ENCODE results near the gene CYTH1. TPM values are rescaled to one million over a fixed set of nuclear protein-coding genes. Genes with fewer than 3 reads are reported as not detected.

CYTH1 gene
- total and polyA plus RNA-seq, 2 experiments from 2014 or later: 10.4 to 11.7 TPM

GRCh38 chr17:78683408-78683961 is 98.6 kb downstream of the CYTH1 start:
- H3K79me2 ChIP-seq (ENCODE audit: insufficient read depth): no peaks in the 10 kb centered on the region

GRCh38 chr17:78682363-78682762 is 99.7 kb downstream of the CYTH1 start:
- Histone ChIP-seq H3K9me2 (ENCODE audit: insufficient read depth) (no peaks in the 10 kb centered on the region), H3F3A (ENCODE audit: insufficient read depth) (peaks cover 11% of the 10 kb centered on the region), H3K4me2 (ENCODE audit: unreplicated experiment) (no peak overlapping the region), H3K27me3 (replicated peaks; ENCODE audit: insufficient read depth) (no peaks in the 10 kb centered on the region), H4K20me1 (ENCODE audit: insufficient read depth) (no peaks in the 10 kb centered on the region), H3K4me1 (ENCODE audit: insufficient read depth) (peaks cover 14% of the 10 kb centered on the region), H2AFZ (no peak overlapping the region), H3K9me3 (ENCODE audit: low read depth) (no peaks in the 10 kb centered on the region), H3K36me3 (ENCODE audit: low read depth) (no peaks in the 10 kb centered on the region), H3K27ac (no peak overlapping the region), H3K79me2 (ENCODE audit: insufficient read depth) (no peaks in the 10 kb centered on the region), H3K4me3 (no peak overlapping the region), H3K9ac (no peak overlapping the region)
- no peak for DNase-seq
- 92% methylated on average over 2 of the region's 2 CpGs for WGBS, 2 experiments (ENCODE audit: low coverage in 1 of 2, low lambda C conversion rate in 2 of 2, missing lambda C conversion rate in 2 of 2)
- TF ChIP-seq EZH2phosphoT487 (IDR thresholded peaks at IDR 0.05; ENCODE audit: insufficient read depth, low read depth): no peak
- no peak for TF ChIP-seq EZH2 (IDR thresholded peaks at IDR 0.05; ENCODE audit: insufficient read depth, poor library complexity, severe bottlenecking)
- in situ Hi-C loops (cut with MboI): no loop called here

More at GRCh38 chr17:78683408-78683961, 98.6 kb downstream of the CYTH1 start:
- Histone ChIP-seq H3F3A (ENCODE audit: insufficient read depth) (peaks cover 11% of the 10 kb centered on the region), H3K4me1 (ENCODE audit: insufficient read depth) (peaks cover 14% of the 10 kb centered on the region), H2AFZ (no peak overlapping the region), H3K27me3 (replicated peaks; ENCODE audit: insufficient read depth) (no peaks in the 10 kb centered on the region), H3K4me2 (ENCODE audit: unreplicated experiment) (no peak overlapping the region), H3K36me3 (ENCODE audit: low read depth) (0 out of 2 replicates have a peak, but pooled peaks cover 10% of the 10 kb centered on the region), H3K4me3 (no peak overlapping the region), H3K9me2 (ENCODE audit: insufficient read depth) (no peaks in the 10 kb centered on the region), H4K20me1 (ENCODE audit: insufficient read depth) (no peaks in the 10 kb centered on the region), H3K9me3 (ENCODE audit: low read depth) (no peaks in the 10 kb centered on the region), H3K9ac (no peak overlapping the region), H3K27ac (no peak overlapping the region)
- DNase-seq: no peak
- in situ Hi-C loops (cut with MboI): no loop called here
- 97 to 100% methylated on average over 5 of the region's 5 CpGs for WGBS, 2 experiments (ENCODE audit: low coverage in 1 of 2, low lambda C conversion rate in 2 of 2, missing lambda C conversion rate in 2 of 2)
- no peak for TF ChIP-seq EZH2phosphoT487 (IDR thresholded peaks at IDR 0.05; ENCODE audit: insufficient read depth, low read depth)
- TF ChIP-seq EZH2 (IDR thresholded peaks at IDR 0.05; ENCODE audit: insufficient read depth, poor library complexity, severe bottlenecking): no peak

DNA sequence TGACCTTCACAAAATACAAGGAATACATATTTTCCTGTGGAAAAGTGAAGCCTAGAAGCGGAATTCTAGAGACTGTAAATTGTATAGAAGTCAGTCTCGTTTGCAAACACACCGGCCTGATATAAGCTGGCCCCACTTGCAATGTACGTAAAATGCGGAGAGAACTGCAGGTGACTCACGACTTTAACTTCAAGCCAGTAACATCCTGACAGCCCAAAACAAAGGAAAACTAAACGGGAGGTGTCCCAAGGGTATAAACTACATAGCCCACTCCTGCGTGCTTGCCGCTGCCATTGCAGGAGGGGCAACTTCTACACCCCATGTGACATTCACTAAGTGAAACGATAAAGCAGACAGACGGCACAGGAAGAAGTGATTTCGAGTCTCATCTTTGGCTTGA is 101.6 kb downstream of the CYTH1 start:
- Histone ChIP-seq H3K79me2 (ENCODE audit: insufficient read depth) (no peaks in the 10 kb centered on the region), H3K4me3 (no peak overlapping the region), H3K27ac (no peak overlapping the region; the same call in 1 of the 2 replicates), H3K27me3 (replicated peaks; ENCODE audit: insufficient read depth) (no peaks in the 10 kb centered on the region), H3K9ac (no peak overlapping the region), H2AFZ (no peak overlapping the region), H3K36me3 (ENCODE audit: low read depth) (no peaks in the 10 kb centered on the region), H3K4me1 (ENCODE audit: insufficient read depth) (peaks cover 14% of the 10 kb centered on the region), H4K20me1 (ENCODE audit: insufficient read depth) (no peaks in the 10 kb centered on the region), H3K4me2 (ENCODE audit: unreplicated experiment) (peak overlapping the region; percentile 44), H3K9me3 (ENCODE audit: low read depth) (no peaks in the 10 kb centered on the region), H3F3A (ENCODE audit: insufficient read depth) (peaks cover 11% of the 10 kb centered on the region), H3K9me2 (ENCODE audit: insufficient read depth) (no peaks in the 10 kb centered on the region)
- DNase-seq: no peak
- WGBS, 2 experiments (ENCODE audit: low coverage in 1 of 2, low lambda C conversion rate in 2 of 2, missing lambda C conversion rate in 2 of 2): 81% methylated on average over 12 of the region's 12 CpGs
- no peak for TF ChIP-seq EZH2 (IDR thresholded peaks at IDR 0.05; ENCODE audit: insufficient read depth, poor library complexity, severe bottlenecking)
- no peak for TF ChIP-seq EZH2phosphoT487 (IDR thresholded peaks at IDR 0.05; ENCODE audit: insufficient read depth, low read depth)
- in situ Hi-C loops (cut with MboI): no loop called here

- no peaks in the 10 kb centered on the region for H3K79me2 ChIP-seq (ENCODE audit: insufficient read depth)
- H2AFZ ChIP-seq: no peak overlapping the region
- DNase-seq: no peak
- H3K36me3 ChIP-seq (ENCODE audit: low read depth): no peaks in the 10 kb centered on the region
- no peak overlapping the region for H3K27ac ChIP-seq
- no peak overlapping the region for H3K9ac ChIP-seq
- H4K20me1 ChIP-seq (ENCODE audit: insufficient read depth): no peaks in the 10 kb centered on the region
- no peak for TF ChIP-seq EZH2phosphoT487 (IDR thresholded peaks at IDR 0.05; ENCODE audit: insufficient read depth, low read depth)
- H3K4me1 ChIP-seq (ENCODE audit: insufficient read depth): peaks cover 14% of the 10 kb centered on the region
- H3K4me2 ChIP-seq (ENCODE audit: unreplicated experiment): no peak overlapping the region
- 89 to 90% methylated on average over 24 of the region's 24 CpGs for WGBS, 2 experiments (ENCODE audit: low coverage in 1 of 2, low lambda C conversion rate in 2 of 2, missing lambda C conversion rate in 2 of 2)
- H3F3A ChIP-seq (ENCODE audit: insufficient read depth): peaks cover 11% of the 10 kb centered on the region
- H3K9me3 ChIP-seq (ENCODE audit: low read depth): no peaks in the 10 kb centered on the region
- no peaks in the 10 kb centered on the region for H3K9me2 ChIP-seq (ENCODE audit: insufficient read depth)
- no peak overlapping the region for H3K4me3 ChIP-seq
- in situ Hi-C loops (cut with MboI): no loop called here
- no peaks in the 10 kb centered on the region for H3K27me3 ChIP-seq (replicated peaks; ENCODE audit: insufficient read depth)
Observed at GRCh38 chr17:78679495-78680395, 102.3 kb downstream of the CYTH1 start.

Data from GM23248 (cell line).